Gastroesophageal sphincter (tissue), 4 donors: Measurements from ENCODE around the gene SDC4. TPM values are rescaled to one million over a fixed set of nuclear protein-coding genes. Genes with fewer than 3 reads are reported as not detected.
A peak's percentile ranks its signal among the peaks of the same experiment; 100 is the strongest.

ENCODE experiments used
- ATAC-seq: fragments of 150-250 bp; one replicate; pipeline ENCODE4 v1.9.1; 2016; ENCODE audit warnings: mild to moderate bottlenecking, moderate library complexity
- H3K27ac ChIP-seq, 4 donors: fragments of 200-600 bp; sonication (generic) in 3 of 4; 1 replicate in 3 of 4; 2 replicates in 1 of 4; pipeline ENCODE4 v1.5.1; 2016 to 2019
- H3K27me3 ChIP-seq: fragments of 200-600 bp; sonication (generic); one replicate; pipeline ENCODE4 v1.5.1; 2019
- H3K36me3 ChIP-seq, 2 donors: fragments of 200-600 bp; sonication (generic); one replicate each; pipeline ENCODE4 v1.5.1; 2019; ENCODE audit warnings: control low read depth in 1 of 2
- H3K4me1 ChIP-seq, 3 donors: fragments of 200-600 bp; sonication (generic); 1 replicate in 2 of 3; 2 replicates in 1 of 3; pipeline ENCODE4 v1.5.1; 2016 to 2019; ENCODE audit warnings: control low read depth in 2 of 3
- H3K4me3 ChIP-seq, 2 donors: fragments of 200-600 bp; sonication (generic); one replicate each; pipeline ENCODE4 v1.5.1; 2019; ENCODE audit warnings: mild to moderate bottlenecking in 1 of 2, moderate library complexity in 1 of 2
- H3K9me3 ChIP-seq, 3 donors: fragments of 200-600 bp; sonication (generic); one replicate each; pipeline ENCODE4 v1.5.1; 2017 to 2019; ENCODE audit warnings: control low read depth in 2 of 3
- EP300 ChIP-seq: sonication (generic); formaldehyde crosslinking; IDR thresholded peaks from one replicate; pipeline ENCODE4 v1.6.1; 2017; ENCODE audit warnings: antibody characterized with exemption, mild to moderate bottlenecking
- POLR2A ChIP-seq, 2 donors: fragments of 450-650 bp; IDR thresholded peaks; one replicate each; pipeline ENCODE4 v1.6.1; 2017; ENCODE audit warnings: antibody characterized with exemption in 2 of 2, mild to moderate bottlenecking in 2 of 2, moderate library complexity in 1 of 2
- POLR2AphosphoS5 ChIP-seq: sonication (generic); formaldehyde crosslinking; IDR thresholded peaks from one replicate; pipeline ENCODE4 v1.6.1; 2017; ENCODE audit warnings: antibody characterized with exemption
- WGBS, 2 donors: methylation state at CpG; one replicate each; pipeline ENCODE4 v1.1.5; 2018; ENCODE audit warnings: low coverage in 1 of 2; 5-methylcytosine and 5-hydroxymethylcytosine counted together
- total RNA-seq, 4 donors: library from RNA; depleted of rRNA; stranded (reverse); fragments of >200 nt; gene quantifications; one replicate each; pipeline ENCODE4 v1.1.0, GENCODE V29; 2016
- TF ChIP-seq, protein P1 (sequence below), 4 experiments: fragments of 200-600 bp in 2 of 4; fragments of 450-650 bp in 2 of 4; sonication (generic) in 1 of 4; IDR thresholded peaks; one replicate each; pipeline ENCODE4 v1.5.1; 2017 to 2019; ENCODE audit warnings: antibody characterized with exemption in 4 of 4, mild to moderate bottlenecking in 2 of 4, moderate library complexity in 2 of 4

Gene SDC4
- total RNA-seq, 4 donors from 2014 or later = 75.1 to 182 (median 84.2) TPM

DNA sequence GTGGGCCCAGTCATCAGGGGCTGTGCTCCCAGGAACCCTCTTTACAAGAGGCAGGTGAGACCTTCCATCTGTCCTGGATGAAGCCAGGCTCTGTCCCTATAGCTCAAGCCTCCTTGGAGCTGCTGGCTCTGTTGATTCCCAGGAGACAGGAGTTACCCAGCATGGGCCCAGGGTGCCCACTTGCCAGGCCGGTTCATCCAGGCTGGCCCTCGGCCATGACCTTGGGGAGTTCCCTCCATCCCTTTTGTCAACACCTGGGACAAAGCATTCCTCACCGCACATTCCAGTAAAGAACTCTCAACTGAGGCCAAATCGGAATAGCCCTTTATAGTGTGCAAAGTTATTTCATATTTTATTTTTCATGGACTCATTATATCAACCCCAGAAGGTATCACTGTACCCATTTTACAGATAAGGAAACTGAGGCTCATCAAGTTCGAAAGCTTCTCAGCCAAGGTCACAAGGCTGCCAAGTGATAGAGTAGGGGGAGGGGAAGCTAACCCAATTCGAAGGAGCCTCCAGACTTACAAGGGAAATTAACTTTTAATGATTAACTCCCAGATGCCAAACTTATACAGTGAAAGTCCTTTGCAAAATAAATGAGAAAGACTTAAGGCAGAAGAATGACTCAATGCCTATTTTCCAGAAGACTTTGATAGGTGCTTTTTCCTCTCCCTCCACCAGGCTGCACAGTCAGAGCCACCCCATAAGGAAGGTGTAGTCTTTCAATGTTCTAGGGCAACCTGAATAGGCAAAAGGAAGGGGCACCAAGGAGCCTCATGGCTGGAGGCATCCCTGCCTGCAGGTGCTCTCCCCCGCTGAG, 18.5 kb downstream of the SDC4 start:
- WGBS, 2 donors = 76 to 88% methylated on average over 2 of the region's 7 CpGs
- Histone ChIP-seq H3K4me3 (no peak overlapping the region), H3K4me1 (no peaks in the 10 kb centered on the region), H3K9me3 (no peaks in the 10 kb centered on the region), H3K36me3 (peaks cover 0 to 91% of the 10 kb centered on the region in 2 donors), H3K27me3 (no peaks in the 10 kb centered on the region), H3K27ac (peak overlapping the region in 1 of 4 donors; percentile 0)
- TF ChIP-seq, protein P1, sequence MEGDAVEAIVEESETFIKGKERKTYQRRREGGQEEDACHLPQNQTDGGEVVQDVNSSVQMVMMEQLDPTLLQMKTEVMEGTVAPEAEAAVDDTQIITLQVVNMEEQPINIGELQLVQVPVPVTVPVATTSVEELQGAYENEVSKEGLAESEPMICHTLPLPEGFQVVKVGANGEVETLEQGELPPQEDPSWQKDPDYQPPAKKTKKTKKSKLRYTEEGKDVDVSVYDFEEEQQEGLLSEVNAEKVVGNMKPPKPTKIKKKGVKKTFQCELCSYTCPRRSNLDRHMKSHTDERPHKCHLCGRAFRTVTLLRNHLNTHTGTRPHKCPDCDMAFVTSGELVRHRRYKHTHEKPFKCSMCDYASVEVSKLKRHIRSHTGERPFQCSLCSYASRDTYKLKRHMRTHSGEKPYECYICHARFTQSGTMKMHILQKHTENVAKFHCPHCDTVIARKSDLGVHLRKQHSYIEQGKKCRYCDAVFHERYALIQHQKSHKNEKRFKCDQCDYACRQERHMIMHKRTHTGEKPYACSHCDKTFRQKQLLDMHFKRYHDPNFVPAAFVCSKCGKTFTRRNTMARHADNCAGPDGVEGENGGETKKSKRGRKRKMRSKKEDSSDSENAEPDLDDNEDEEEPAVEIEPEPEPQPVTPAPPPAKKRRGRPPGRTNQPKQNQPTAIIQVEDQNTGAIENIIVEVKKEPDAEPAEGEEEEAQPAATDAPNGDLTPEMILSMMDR (IDR thresholded peaks at IDR 0.05) = no peak
- TF ChIP-seq EP300 = no peak
- no peak for TF ChIP-seq POLR2A (IDR thresholded peaks at IDR 0.05)
- no peak for TF ChIP-seq POLR2AphosphoS5
- ATAC-seq = no peak

DNA sequence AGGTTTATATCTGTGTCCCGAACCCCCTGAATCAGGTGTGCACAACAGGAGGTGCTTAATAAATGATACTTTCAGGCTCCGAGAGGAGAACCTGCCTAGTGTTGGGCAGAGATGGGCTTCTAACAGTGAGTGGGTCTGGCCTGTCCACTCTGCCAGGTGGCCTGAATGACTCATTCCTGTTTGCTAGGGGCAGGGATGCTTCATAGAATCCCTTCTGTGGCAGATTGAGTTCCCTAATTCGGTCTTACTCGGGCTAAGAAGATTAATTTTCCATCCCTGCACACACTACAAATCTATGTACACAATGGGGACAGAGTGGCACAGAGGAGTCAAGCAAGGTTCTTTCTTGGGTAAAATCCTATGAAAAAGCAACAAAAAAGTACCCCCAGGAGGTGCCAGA, 19.8 kb downstream of the SDC4 start:
- WGBS, 2 donors = 83% methylated on average over 4 of the region's 4 CpGs; no CpG with 5 or more reads in 1 of the 2 donors
- Histone ChIP-seq H3K36me3 (peaks cover 0 to 87% of the 10 kb centered on the region in 2 donors), H3K27ac (peak overlapping the region in 1 of 4 donors; percentile 4)

DNA sequence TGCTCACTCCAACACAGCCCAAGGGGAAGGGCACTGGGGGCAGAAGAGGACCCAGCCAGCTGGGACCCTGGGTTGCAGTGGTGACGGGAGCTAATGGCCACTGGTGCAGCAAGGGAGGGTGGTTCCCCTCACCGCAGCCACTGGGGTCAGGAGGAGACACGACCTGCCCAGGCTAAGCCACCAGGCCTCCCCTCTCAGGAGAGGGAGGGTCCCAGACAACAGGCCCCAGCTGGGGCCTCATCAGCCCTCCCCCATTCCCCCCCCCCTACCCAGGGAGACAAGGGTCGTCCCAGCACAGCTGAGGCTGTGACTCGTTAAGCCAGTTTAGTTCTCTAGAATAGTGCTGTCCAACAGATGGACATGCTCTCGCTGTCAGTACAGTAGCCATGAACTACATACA, 22.9 kb downstream of the SDC4 start:
- peaks cover 0 to 58% of the 10 kb centered on the region in 2 donors for H3K36me3 ChIP-seq
- no peak overlapping the region for H3K27ac ChIP-seq
- ATAC-seq = no peak
- no peaks in the 10 kb centered on the region for H3K9me3 ChIP-seq
- 35 to 57% methylated on average over 2 of the region's 6 CpGs for WGBS, 2 donors
- no peak overlapping the region for H3K4me3 ChIP-seq
- H3K4me1 ChIP-seq = no peaks in the 10 kb centered on the region
- no peaks in the 10 kb centered on the region for H3K27me3 ChIP-seq
- TF ChIP-seq POLR2A (IDR thresholded peaks at IDR 0.05) (no peak), EP300 (no peak), POLR2AphosphoS5 (no peak)
- TF ChIP-seq, protein P1 (IDR thresholded peaks at IDR 0.05) = no peak

More for the DNA sequence above, 19.8 kb downstream of the SDC4 start:
- Histone ChIP-seq H3K27me3 (no peaks in the 10 kb centered on the region), H3K4me3 (no peak overlapping the region), H3K4me1 (no peaks in the 10 kb centered on the region), H3K9me3 (no peaks in the 10 kb centered on the region)
- ATAC-seq = no peak
- TF ChIP-seq POLR2A (IDR thresholded peaks at IDR 0.05) (no peak), EP300 (no peak), POLR2AphosphoS5 (no peak)
- TF ChIP-seq, protein P1 (IDR thresholded peaks at IDR 0.05) = no peak

DNA sequence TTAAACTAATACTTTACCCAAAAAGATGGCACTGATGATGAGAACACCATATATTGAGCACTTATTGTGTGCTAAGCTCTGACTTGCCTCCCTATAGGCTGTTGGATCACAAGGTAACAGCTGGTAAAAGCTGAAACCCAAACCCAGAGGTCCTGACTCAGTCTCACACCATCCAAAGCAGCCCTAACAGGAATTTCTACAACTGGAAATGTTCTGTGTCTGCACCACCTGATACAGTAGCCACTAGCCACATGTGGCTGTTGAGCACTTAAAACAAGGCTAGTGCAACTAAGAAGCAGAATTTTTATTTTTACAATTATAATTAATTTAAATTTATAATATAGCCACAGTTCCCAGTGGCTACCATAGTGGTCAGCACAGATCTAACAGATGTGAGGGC, 24.5 kb downstream of the SDC4 start:
- Histone ChIP-seq H3K36me3 (peaks cover 0 to 42% of the 10 kb centered on the region in 2 donors), H3K27ac (peak overlapping the region in 1 of 4 donors; percentile 6)

More for the DNA sequence above, 24.5 kb downstream of the SDC4 start:
- ATAC-seq = no peak
- Histone ChIP-seq H3K4me1 (peaks cover 0 to 3% (median 0%) of the 10 kb centered on the region in 3 donors), H3K4me3 (no peak overlapping the region), H3K27me3 (no peaks in the 10 kb centered on the region), H3K9me3 (no peaks in the 10 kb centered on the region)
- TF ChIP-seq EP300 (no peak), POLR2A (IDR thresholded peaks at IDR 0.05) (no peak), POLR2AphosphoS5 (no peak)
- TF ChIP-seq, protein P1 (IDR thresholded peaks at IDR 0.05) = no peak
